SHP77 treated with DMSO at 0.1 percent for 48 hours (cell line): ENCODE data around the gene FAM120A.

Source experiments
- DNase-seq: peaks from one replicate; lab custom pipeline; 2025; lab: John Stamatoyannopoulos, UW

FAM120A gene

DNA sequence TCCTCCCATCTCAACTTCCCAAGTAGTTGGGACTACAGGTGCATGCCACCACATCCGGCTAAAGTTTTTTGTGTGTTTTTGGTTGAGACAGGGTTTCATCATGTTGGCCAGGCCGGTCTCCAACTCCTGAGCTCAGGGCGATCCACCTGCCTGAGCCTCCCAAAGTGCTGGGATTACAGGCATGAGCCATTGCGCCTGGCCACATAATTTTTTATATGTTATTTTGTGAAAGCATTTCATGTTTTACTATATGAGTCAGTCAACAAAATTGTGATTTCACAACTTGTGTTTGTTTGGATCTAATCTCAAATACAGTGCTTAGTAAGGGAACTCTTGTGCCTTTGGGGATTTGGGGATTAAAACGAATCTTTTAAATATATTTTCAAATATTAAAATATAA is 21.9 kb downstream of the FAM120A start:
- no peak for DNase-seq

- no peak for DNase-seq
Measured at GRCh38 chr9:93475108-93475507, 23.6 kb downstream of the FAM120A start.

DNA sequence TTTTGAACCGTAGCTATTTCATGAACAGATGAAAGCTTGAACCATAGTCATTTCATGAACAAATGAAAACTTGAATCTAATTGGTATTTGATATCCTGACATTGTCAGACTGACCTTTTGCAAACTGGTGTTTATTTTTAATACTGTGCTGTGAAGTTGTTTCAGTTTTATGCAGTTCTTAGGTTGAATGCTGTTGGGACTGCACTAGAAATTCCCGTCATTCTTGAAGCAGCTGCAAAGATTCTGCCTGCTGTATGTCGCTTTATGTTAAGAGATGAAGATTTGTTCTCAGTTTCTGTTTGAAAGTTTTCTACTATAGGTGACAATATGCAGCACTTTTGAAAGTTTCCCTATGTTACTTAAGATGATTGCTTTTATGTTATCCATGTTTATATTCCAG is 24.4 kb downstream of the FAM120A start:
- DNase-seq: no peak

- no peak for DNase-seq
Measured at GRCh38 chr9:93476924-93477323, 25.4 kb downstream of the FAM120A start.

- no peak for DNase-seq
Measured at GRCh38 chr9:93477397-93477796, 25.9 kb downstream of the FAM120A start.

DNA sequence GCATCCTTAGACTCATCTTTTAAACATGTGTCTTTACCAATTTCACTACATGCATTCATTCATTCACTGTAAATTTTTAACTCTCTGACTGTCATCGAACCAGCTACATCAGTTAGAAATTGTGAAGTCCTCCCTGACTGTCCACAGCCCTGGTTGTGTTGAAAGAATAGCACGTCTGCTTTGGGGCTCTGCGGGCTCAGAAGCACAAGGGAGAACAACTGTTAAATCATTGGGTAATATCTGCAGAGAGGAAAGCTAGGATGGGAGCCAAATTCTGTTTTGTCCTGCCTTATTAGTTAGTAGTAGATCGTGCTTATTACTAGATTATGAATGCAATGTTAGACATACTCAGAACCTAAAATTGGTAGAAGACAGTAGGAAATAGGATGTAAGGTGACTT is 28.2 kb downstream of the FAM120A start:
- DNase-seq: no peak

DNA sequence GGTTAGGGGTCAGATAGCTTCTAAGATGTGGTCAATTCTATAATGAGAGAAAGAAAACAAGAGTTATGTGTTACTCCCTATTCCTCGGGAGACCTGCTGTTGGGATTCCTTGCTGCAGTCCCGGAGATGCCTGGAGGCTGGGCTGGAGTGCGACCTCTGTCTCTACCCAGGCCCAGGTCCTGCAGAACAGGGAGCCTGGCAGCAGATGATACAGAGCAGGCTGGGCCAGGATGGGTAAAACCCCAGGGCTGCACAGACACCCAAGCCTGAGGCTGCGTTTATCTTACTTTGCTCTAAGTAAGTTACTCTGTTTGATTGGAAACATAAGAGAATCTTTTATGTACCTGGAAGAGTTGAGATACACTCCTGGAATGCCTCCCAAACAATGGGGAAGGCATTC is 28.8 kb downstream of the FAM120A start:
- DNase-seq: no peak

DNA sequence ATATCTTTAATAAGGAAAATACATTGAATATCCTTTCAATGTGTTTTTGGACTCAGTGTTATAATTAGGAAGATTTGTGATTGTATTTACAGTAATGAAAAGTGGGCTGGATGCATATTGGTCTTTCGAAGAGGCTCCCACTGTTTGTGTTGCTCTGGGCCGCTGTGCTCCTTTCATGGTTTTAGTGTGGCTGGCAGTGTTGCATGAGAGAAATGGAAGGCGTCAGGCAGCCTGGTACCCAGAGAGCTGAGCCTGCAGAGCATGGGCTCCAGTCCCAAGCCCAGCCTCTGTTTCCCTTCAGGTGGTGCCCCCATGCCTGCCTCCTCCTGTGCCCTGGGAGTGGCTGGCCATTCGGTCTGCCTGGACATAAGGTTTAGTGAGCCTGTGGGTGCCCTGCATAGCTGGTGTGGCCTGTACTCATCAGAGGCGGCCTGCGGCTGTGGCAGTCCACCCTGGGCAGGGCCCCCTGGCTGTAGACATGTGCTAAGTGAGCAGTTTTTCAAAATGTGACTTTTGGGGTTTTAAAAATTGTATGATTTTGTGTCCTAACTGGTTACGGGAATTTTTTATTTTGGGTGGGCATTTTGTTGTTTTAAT is 29.3 kb downstream of the FAM120A start:
- DNase-seq: no peak

DNA sequence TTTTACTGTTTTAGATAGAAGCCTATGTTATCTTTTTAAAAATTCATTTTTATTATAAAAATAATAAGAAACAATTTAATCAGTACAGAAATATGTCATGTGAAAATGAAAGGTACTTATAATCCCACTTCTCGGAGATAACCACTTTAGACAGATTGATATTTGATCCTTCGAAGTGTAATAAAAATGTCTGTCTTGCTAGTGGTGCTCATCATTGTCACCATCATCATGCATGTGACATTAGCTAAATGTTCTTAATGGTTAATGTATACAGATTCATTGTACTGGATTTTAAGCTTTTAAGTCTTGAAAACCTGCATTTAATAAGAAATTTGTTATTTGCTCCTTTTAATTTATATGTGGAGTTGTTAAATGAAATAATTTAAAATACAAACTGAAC is 32.0 kb downstream of the FAM120A start:
- DNase-seq: no peak

- DNase-seq: no peak
Measured at GRCh38 chr9:93486268-93486667, 34.8 kb downstream of the FAM120A start.

DNA sequence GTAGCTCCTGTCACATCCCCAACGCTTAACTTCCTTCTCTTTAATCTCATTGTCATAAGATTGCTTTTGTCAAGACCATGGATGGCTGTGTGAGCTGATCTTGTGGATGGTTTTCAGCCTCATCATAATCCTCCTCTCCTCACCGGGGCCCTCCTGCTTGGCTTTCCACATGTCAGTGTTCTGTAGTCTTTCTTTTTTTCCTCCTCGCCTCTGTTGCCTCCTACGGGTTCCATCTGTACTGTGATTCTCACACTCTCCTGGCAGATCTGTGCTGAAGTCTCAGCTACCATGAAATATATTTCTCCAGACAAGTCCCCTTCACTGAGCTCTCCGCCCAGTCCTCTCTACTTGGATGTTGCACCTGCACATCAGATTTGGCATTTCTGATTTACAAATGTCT is 36.8 kb downstream of the FAM120A start:
- no peak for DNase-seq

GRCh38 chr9:93491593-93492232 is 40.2 kb downstream of the FAM120A start:
- no peak for DNase-seq

DNA sequence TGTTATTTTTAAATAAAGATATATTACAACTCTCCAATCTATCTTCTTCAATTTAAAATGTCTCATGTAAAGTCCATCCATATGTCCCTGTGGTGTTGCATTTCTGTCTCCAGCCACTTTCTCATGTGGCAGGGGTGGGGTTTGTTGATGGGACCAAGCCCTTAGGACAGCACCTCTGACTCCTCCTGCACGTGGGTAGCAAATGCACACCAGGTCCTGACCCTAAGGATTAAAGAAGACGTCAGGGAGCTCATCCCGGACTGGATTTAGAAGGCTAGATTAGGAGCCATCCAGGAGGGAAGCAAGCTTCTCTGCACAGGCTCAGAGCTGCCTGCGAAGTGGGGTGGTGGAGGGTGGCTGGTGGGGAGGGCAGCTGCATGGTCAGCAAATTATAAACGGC is 40.8 kb downstream of the FAM120A start:
- no peak for DNase-seq

DNA sequence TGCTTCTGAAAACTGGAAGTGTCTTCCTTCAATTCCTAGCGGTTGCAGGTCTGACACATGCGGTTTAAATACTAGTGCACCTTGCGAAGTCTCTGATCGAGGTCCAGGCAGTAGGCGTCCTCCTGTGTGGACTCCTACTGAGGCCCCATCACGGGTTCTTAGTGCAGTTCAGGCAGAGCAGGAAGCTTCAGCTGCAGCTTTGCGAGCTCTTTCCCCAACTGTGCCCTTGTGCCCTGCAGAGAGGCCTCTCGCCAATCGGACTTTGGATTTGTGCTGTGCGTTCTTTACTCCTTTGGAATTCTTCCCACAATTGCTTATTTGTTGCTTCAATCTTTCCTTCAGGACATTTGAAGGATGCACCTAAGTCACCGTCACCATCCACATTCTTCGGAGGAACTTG is 42.5 kb downstream of the FAM120A start:
- DNase-seq: no peak

- no peak for DNase-seq
Measured at GRCh38 chr9:93496285-93496684, 44.8 kb downstream of the FAM120A start.

DNA sequence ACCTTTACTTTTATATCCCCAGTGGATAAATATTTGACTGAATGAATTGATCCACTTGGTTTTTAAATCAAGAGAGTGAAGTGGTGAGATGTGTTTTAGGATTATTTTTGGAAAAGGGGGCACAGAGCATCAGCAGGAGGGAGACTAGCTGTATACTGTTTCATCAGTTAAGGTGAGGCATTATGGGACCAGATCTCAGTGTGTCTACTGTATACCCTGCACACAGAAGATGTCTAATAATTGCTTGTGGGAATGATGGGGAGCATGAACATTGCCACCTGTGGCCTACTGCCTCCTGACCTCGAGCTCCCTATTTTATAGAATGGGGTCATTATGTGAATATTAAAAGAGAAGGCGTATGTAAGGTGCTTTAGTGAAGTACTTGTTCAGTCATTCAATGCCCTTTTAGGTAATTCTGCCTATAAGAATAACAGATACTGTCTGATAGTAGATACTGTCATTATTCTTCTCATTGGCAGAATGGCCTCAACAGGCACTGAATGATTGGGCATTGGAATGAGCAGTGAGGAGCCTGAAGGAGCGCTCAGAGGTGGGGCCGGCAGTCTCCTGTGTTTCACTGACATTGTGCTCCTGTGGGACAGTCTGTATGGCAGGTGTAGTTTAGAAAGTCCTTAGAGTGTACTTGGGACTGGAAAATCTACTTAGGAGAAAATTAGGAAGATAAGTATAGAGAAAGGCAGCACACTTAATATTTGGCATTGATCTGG is 49.2 kb downstream of the FAM120A start:
- no peak for DNase-seq

DNA sequence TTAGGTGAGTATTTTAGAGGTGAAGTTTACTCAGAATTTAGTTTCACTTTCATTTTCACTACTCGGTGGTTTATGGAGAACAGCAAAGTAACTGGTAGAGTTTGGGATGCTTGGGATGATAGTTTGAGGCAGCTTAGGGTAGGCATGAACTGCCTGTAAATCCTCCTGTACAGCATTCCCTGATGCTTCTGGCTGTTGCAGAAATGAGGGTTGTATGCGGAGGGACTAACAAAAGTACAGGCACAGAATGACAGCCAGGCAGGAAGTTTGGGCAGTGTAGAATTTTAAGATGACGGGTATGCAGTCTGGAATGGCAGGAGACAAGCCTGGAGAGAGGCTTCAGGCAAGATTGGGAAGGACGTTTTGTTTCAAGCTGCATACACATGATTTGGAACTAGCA is 49.9 kb downstream of the FAM120A start:
- DNase-seq: no peak

DNA sequence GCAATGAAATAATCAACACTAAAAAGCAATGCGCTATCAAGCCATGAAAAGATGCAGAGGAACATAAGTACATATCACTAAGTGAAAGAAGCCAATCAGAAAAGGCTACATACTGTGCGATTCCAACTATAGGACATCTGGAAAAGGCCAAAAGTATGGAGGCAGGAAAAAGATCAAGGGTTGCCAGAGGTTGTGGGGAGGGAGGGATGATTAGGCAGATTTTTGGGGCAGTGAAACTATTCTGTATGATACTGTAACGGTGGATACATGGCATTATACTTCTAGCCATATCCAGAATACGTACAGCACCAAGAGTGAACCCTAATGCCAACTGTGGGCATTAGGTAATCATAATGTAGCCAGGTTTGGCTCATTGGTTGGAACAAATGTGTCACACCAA is 51.9 kb downstream of the FAM120A start:
- DNase-seq: no peak

DNA sequence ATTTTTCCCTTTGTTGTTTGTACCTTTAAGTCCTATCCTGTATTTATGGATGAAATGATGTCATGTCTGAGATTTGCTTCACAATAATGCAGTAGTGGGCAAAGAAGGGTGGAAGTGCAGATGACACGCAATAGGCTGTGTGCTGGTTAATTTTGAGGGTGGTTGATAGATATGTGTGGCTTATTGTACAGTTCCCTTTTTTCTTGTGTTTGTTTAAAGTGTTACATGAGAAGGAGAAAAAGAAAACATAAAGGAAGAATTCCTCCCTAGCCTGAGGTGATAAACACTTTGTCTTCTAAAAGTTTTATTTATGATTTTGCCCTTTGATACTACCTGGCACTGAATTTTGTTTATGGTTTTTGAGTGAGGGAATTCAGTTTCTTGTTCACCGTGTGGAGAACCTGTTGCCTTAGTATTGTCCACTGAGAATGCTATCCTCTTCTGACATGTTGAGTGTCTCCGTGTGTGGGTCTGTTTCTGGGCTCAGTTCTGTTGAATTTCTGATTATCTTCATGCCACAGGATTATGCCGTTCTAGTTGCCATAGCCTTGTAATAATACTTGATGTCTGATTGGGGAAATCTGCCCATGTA is 54.2 kb downstream of the FAM120A start:
- DNase-seq: no peak

DNA sequence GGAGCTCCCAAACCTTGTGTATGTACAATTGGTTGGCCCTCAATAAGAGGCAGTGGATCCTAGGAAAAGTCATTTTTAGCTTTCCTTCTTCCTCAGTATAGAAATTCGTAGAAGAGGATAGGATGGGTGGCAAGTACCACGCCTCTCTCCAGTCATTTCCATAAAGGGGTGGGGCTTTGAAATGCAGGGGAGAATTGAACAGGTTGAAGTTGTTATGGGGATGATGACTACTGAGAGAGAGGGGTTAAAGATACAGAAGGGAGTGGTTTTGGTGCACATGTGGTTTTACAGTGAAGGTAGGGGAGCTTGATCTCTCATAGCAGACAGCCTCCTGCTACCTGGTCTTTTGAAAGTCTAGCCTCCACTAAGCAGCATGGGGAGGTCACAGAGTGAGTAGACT is 56.3 kb downstream of the FAM120A start:
- DNase-seq: no peak

GRCh38 chr9:93508207-93508606 is 56.7 kb downstream of the FAM120A start:
- no peak for DNase-seq

GRCh38 chr9:93509084-93509483 is 57.6 kb downstream of the FAM120A start:
- no peak for DNase-seq

GRCh38 chr9:93510041-93510440 is 58.6 kb downstream of the FAM120A start:
- DNase-seq: no peak
